ENCODE measurements around the gene HSP90B1.

GRCh38 chr12:103928682-103929045 is 1.5 kb upstream of the HSP90B1 start:
- TF ChIP-seq HDAC1 (IDR thresholded peaks at IDR 0.05) = no peak
- TF ChIP-seq GATA2 (CRISPR knock-in tag; IDR thresholded peaks at IDR 0.05) = no peak
- no peak for TF ChIP-seq CTCF (IDR thresholded peaks at IDR 0.05 in 2 of 3, conservative IDR thresholded peaks at IDR 0.05 in 1 of 3; ENCODE audit: insufficient read depth in 2 of 3, low read depth in 1 of 3, low read length in 3 of 3)
- TF ChIP-seq ZNF324 (CRISPR knock-in tag; IDR thresholded peaks at IDR 0.05) = no peak
- no peak for TF ChIP-seq SIX5 (IDR thresholded peaks at IDR 0.05; ENCODE audit: borderline replicate concordance in 1 of 2, insufficient read depth in 1 of 2, low read depth in 1 of 2, low read length in 2 of 2)
- no peak for TF ChIP-seq GATAD2B (IDR thresholded peaks at IDR 0.05; ENCODE audit: borderline replicate concordance)

All from K562 (cell line).